ENCODE measurements around the gene PHACTR3.

The PHACTR3 gene

GRCh38 chr20:59624401-59624800 is 20.1 kb downstream of the PHACTR3 start:
- Histone ChIP-seq H3K4me3 (ENCODE audit: low read length) (no peak overlapping the region), H2AFZ (ENCODE audit: low read depth, low read length) (no peak overlapping the region), H3K9me3 (ENCODE audit: low read length) (no peaks in the 10 kb centered on the region), H3K27me3 (ENCODE audit: insufficient read depth, low read length) (peaks cover 2% of the 10 kb centered on the region), H3K4me1 (ENCODE audit: insufficient read depth, low read length) (no peaks in the 10 kb centered on the region), H3K36me3 (ENCODE audit: insufficient read depth, low read length) (no peaks in the 10 kb centered on the region)

DNA sequence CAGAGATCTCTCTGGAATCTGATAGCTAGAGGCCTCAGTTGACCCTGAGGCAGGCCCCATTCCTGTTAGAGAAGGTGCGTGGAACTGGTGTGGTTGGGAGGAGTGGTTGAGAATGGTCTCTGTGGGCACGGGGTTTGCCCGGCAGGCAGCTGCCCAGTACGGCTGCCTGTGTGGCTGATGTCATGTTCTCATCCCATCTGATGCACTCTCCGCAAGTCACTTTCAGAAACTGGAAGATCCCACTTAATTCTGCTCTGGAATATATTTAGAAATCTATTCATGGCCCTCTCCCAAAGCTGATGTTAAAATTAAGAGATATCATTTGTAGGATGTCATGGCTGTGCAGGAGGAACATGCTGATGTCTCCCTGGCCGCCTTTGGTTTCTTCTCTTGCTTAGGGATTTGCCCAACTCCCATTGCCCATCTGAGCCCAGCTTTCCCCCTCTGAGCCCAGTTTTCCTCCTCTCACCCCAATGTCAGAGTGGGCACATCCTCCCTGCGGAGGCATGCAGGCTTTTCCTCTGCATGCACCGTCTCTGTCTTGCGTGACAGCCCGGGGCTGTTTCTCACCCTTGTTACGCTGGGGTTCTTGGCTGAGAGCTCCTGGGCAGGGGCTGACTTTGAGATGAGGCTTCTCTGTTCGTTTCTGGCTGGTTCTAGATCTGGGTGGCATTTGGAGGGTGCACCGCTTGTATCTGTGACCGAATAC is 21.0 kb downstream of the PHACTR3 start:
- H3K9me3 ChIP-seq (ENCODE audit: low read length) = no peaks in the 10 kb centered on the region
- H3K36me3 ChIP-seq (ENCODE audit: insufficient read depth, low read length) = no peaks in the 10 kb centered on the region
- H3K27me3 ChIP-seq (ENCODE audit: insufficient read depth, low read length) = peaks cover 2% of the 10 kb centered on the region
- no peak overlapping the region for H2AFZ ChIP-seq (ENCODE audit: low read depth, low read length)
- no peak overlapping the region for H3K4me3 ChIP-seq (ENCODE audit: low read length)
- H3K4me1 ChIP-seq (ENCODE audit: insufficient read depth, low read length) = no peaks in the 10 kb centered on the region

- H2AFZ ChIP-seq (ENCODE audit: low read depth, low read length) = no peak overlapping the region
- no peaks in the 10 kb centered on the region for H3K36me3 ChIP-seq (ENCODE audit: insufficient read depth, low read length)
- H3K4me1 ChIP-seq (ENCODE audit: insufficient read depth, low read length) = no peaks in the 10 kb centered on the region
- H3K27me3 ChIP-seq (ENCODE audit: insufficient read depth, low read length) = peaks cover 2% of the 10 kb centered on the region
- H3K9me3 ChIP-seq (ENCODE audit: low read length) = no peaks in the 10 kb centered on the region
- H3K4me3 ChIP-seq (ENCODE audit: low read length) = no peak overlapping the region
Measured at GRCh38 chr20:59627298-59627697, 23.0 kb downstream of the PHACTR3 start.

GRCh38 chr20:59628171-59628570 is 23.8 kb downstream of the PHACTR3 start:
- peaks cover 2% of the 10 kb centered on the region for H3K27me3 ChIP-seq (ENCODE audit: insufficient read depth, low read length)
- no peaks in the 10 kb centered on the region for H3K36me3 ChIP-seq (ENCODE audit: insufficient read depth, low read length)
- H3K4me3 ChIP-seq (ENCODE audit: low read length) = no peak overlapping the region
- no peaks in the 10 kb centered on the region for H3K4me1 ChIP-seq (ENCODE audit: insufficient read depth, low read length)
- no peak overlapping the region for H2AFZ ChIP-seq (ENCODE audit: low read depth, low read length)
- no peaks in the 10 kb centered on the region for H3K9me3 ChIP-seq (ENCODE audit: low read length)

DNA sequence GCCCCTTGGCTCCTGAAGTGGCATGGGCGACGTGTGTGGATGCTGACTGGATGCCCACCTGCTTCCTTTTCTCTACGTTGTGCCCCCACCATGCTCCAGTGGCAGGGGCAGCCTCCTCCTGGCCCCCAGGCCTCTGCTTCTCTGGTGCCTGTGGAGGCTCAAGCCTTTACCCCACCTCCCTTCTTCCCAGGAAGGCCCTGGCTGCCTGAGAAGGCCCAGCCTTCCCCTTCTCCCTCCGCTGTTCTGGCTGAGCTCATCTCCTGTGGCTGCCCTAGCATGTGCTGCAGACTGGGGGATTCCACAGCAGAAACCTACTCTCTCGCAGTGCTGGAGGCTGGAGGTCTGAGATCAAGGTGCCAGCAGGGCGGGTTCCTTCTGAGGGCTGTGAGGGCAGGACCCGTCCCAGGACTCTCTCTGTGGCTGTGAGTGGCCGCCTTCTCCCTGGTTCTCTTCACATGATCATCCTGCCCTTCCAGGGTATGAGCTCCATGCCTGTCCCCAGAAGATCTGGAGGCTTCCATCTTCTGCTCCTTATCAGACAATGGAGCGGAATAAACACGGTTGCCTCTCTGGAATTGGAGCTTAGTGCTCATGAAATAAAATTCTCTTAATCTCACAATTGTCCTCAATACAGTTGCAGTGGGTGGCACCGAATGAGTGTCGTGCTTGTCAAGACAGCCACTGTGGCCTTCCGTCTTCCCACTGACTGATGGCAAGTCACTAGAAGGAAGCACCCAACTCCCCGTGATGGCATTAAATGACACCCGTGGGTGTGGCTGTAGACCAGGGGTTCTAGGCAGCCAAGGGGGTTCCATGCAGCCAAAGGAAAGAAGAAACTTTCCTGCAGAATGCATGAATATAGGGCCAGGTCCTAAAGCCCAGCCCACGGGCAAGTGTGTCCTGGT is 25.1 kb downstream of the PHACTR3 start:
- Histone ChIP-seq H3K4me1 (ENCODE audit: insufficient read depth, low read length) (no peaks in the 10 kb centered on the region), H3K36me3 (ENCODE audit: insufficient read depth, low read length) (no peaks in the 10 kb centered on the region), H3K27me3 (ENCODE audit: insufficient read depth, low read length) (peaks cover 2% of the 10 kb centered on the region), H3K4me3 (ENCODE audit: low read length) (no peak overlapping the region), H2AFZ (ENCODE audit: low read depth, low read length) (no peak overlapping the region), H3K9me3 (ENCODE audit: low read length) (no peaks in the 10 kb centered on the region)

DNA sequence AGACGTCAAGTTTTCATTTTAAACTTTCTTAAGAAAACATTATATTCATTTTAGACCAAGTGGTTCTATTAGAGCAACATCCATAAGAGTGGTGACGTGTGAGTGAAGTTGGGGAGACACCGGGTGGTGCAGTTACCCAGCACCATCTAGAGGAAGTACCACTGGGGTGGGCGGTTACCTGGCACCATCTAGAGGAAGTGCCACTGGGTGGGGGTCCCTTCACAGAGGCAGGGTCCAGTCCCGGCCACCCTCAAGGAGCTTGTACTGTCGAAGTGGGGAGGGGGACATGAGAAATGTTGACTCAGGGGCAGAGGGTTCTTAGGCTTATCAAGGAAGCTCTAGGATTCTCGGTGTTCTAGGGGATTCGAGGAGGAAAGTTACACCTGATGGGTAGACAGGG is 26.2 kb downstream of the PHACTR3 start:
- Histone ChIP-seq H3K36me3 (ENCODE audit: insufficient read depth, low read length) (no peaks in the 10 kb centered on the region), H3K27me3 (ENCODE audit: insufficient read depth, low read length) (peaks cover 2% of the 10 kb centered on the region), H3K4me1 (ENCODE audit: insufficient read depth, low read length) (no peaks in the 10 kb centered on the region), H3K4me3 (ENCODE audit: low read length) (no peak overlapping the region), H2AFZ (ENCODE audit: low read depth, low read length) (no peak overlapping the region), H3K9me3 (ENCODE audit: low read length) (no peaks in the 10 kb centered on the region)

GRCh38 chr20:59631751-59632540 is 27.6 kb downstream of the PHACTR3 start:
- H3K36me3 ChIP-seq (ENCODE audit: insufficient read depth, low read length) = no peaks in the 10 kb centered on the region
- H3K4me3 ChIP-seq (ENCODE audit: low read length) = no peak overlapping the region
- peaks cover 2% of the 10 kb centered on the region for H3K27me3 ChIP-seq (ENCODE audit: insufficient read depth, low read length)
- no peaks in the 10 kb centered on the region for H3K4me1 ChIP-seq (ENCODE audit: insufficient read depth, low read length)
- H2AFZ ChIP-seq (ENCODE audit: low read depth, low read length) = no peak overlapping the region
- no peaks in the 10 kb centered on the region for H3K9me3 ChIP-seq (ENCODE audit: low read length)

DNA sequence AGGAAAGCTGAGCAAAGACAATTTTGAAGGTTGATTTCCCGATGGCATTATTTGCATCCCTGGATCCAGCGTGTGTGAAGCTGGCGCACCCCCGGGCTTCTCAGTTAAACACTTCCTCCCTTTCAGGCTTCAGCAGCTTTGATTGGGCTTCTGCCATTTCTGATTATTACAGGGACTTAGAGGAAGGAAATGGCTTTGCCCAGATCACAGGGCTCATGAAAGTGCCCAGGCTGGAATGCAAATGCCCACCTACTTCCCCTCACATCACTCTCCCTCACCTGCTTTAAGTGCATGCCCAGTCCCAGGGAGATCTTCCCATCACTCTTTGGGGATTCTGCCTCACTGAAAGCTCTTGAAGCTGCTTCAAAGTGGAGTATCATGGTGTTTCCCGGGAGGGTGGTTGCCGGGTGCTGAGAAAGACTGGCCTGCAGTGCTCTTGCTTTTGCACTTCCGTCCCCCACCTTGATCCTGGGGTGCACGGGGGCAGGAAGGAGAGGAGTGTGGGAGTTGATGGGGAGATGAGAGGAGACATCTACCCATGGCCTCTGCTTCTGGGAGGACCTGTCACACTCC is 28.3 kb downstream of the PHACTR3 start:
- no peaks in the 10 kb centered on the region for H3K36me3 ChIP-seq (ENCODE audit: insufficient read depth, low read length)
- H3K27me3 ChIP-seq (ENCODE audit: insufficient read depth, low read length) = peaks cover 2% of the 10 kb centered on the region
- no peaks in the 10 kb centered on the region for H3K9me3 ChIP-seq (ENCODE audit: low read length)
- no peaks in the 10 kb centered on the region for H3K4me1 ChIP-seq (ENCODE audit: insufficient read depth, low read length)
- no peak overlapping the region for H3K4me3 ChIP-seq (ENCODE audit: low read length)
- no peak overlapping the region for H2AFZ ChIP-seq (ENCODE audit: low read depth, low read length)

GRCh38 chr20:59633656-59634251 is 29.4 kb downstream of the PHACTR3 start:
- H3K27me3 ChIP-seq (ENCODE audit: insufficient read depth, low read length) = no peaks in the 10 kb centered on the region
- no peaks in the 10 kb centered on the region for H3K4me1 ChIP-seq (ENCODE audit: insufficient read depth, low read length)
- no peaks in the 10 kb centered on the region for H3K36me3 ChIP-seq (ENCODE audit: insufficient read depth, low read length)
- no peak overlapping the region for H3K4me3 ChIP-seq (ENCODE audit: low read length)
- no peaks in the 10 kb centered on the region for H3K9me3 ChIP-seq (ENCODE audit: low read length)
- no peak overlapping the region for H2AFZ ChIP-seq (ENCODE audit: low read depth, low read length)

DNA sequence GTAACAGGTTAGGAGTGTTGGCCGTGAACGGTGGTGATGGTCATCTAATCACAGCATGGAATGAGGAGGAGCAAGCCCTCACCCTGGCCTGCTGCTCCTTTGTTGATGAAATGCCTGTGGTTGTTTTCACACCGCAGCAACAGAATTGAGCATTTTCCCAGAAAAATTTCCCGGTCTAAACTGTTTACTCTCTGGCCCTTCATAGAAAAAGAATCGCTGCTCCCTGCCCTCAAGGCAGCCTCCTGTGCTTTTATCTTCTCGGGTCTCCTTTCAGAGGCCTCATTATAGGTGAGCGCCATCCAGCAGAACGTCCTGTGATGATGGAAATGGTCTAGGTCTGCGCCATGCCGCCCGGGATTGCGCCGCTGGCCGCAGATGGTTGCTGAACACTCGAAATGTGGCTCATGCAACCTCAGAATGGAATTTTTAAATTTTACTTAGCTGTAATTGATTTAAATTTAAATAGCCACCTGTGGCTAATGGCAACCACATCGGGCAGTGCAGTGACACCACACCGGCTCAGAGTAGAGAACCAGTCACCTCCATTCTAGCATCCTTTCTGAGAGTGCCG is 30.2 kb downstream of the PHACTR3 start:
- H3K4me1 ChIP-seq (ENCODE audit: insufficient read depth, low read length) = no peaks in the 10 kb centered on the region
- H3K4me3 ChIP-seq (ENCODE audit: low read length) = no peak overlapping the region
- no peak overlapping the region for H2AFZ ChIP-seq (ENCODE audit: low read depth, low read length)
- H3K27me3 ChIP-seq (ENCODE audit: insufficient read depth, low read length) = no peaks in the 10 kb centered on the region
- no peaks in the 10 kb centered on the region for H3K36me3 ChIP-seq (ENCODE audit: insufficient read depth, low read length)
- H3K9me3 ChIP-seq (ENCODE audit: low read length) = no peaks in the 10 kb centered on the region

GRCh38 chr20:59636766-59637370 is 32.5 kb downstream of the PHACTR3 start:
- Histone ChIP-seq H3K4me1 (ENCODE audit: insufficient read depth, low read length) (no peaks in the 10 kb centered on the region), H3K4me3 (ENCODE audit: low read length) (no peak overlapping the region), H3K9me3 (ENCODE audit: low read length) (no peaks in the 10 kb centered on the region), H3K27me3 (ENCODE audit: insufficient read depth, low read length) (no peaks in the 10 kb centered on the region), H2AFZ (ENCODE audit: low read depth, low read length) (no peak overlapping the region), H3K36me3 (ENCODE audit: insufficient read depth, low read length) (no peaks in the 10 kb centered on the region)

GRCh38 chr20:59640267-59640666 is 35.9 kb downstream of the PHACTR3 start:
- Histone ChIP-seq H3K4me1 (ENCODE audit: insufficient read depth, low read length) (no peaks in the 10 kb centered on the region), H3K9me3 (ENCODE audit: low read length) (no peaks in the 10 kb centered on the region), H3K36me3 (ENCODE audit: insufficient read depth, low read length) (no peaks in the 10 kb centered on the region), H3K27me3 (ENCODE audit: insufficient read depth, low read length) (no peaks in the 10 kb centered on the region), H3K4me3 (ENCODE audit: low read length) (no peak overlapping the region), H2AFZ (ENCODE audit: low read depth, low read length) (no peak overlapping the region)

Measured in neuron (in vitro differentiated cells).